Cardiac septum (tissue), 1 donor: ENCODE data around the gene APOD. TPM values are rescaled to one million over a fixed set of nuclear protein-coding genes. Genes with fewer than 3 reads are reported as not detected.
A peak's percentile ranks its signal among the peaks of the same experiment; 100 is the strongest.
"Not testable (repeated sequence)": the region's sequence is repeated elsewhere in the genome, so short reads cannot be mapped to it uniquely, and the experiment has no call there.

ENCODE experiments used
- DNase-seq: peaks from one replicate; pipeline ENCODE4 v3.0.0-alpha.2; 2020; ENCODE audit warnings: low spot score
- intact Hi-C: fragments of 100-400 bp; cut with DNase I; formaldehyde crosslinking; loops from one replicate; pipeline ENCODE4 v1.14.0; 2022
- total RNA-seq: library from RNA; stranded (reverse); fragmentation: NEBNext Ultra II Directional; extraction: Animal tissue kit (Norgen Biotek cat#: 25700); gene quantifications from one replicate; pipeline ENCODE4 v1.2.1, GENCODE V29; 2021
- donor health status: DM: no; HTN: no; CAD: no.

APOD gene
- total RNA-seq, 1 donor from 2014 or later, result 692 TPM

DNA sequence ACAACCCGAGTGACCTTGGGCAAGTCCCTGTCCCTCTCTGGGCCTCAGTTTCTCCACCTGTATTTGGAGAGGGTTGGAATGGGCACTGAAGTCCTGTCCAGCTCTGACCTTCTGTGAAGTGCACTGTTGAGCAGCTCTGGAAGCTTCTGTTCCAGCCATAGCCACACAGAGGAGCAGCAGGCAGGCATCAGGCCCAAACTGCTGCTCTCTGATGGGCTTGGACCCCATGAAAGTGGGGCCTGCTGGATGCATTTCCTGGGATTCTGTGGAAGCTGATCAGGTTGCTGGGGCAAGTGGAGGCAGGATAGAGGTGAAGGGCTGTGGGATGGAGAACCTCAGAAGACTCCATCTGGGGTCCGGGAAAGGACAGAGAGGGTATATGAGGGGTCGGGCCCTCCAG, 36.7 kb upstream of the APOD start:
- intact Hi-C loops, result loop anchor here (10.0 kb wide), 1 partner anchor 124 kb away; no protein-coding TSS in a partner anchor
- peak; percentile 70 for DNase-seq

DNA sequence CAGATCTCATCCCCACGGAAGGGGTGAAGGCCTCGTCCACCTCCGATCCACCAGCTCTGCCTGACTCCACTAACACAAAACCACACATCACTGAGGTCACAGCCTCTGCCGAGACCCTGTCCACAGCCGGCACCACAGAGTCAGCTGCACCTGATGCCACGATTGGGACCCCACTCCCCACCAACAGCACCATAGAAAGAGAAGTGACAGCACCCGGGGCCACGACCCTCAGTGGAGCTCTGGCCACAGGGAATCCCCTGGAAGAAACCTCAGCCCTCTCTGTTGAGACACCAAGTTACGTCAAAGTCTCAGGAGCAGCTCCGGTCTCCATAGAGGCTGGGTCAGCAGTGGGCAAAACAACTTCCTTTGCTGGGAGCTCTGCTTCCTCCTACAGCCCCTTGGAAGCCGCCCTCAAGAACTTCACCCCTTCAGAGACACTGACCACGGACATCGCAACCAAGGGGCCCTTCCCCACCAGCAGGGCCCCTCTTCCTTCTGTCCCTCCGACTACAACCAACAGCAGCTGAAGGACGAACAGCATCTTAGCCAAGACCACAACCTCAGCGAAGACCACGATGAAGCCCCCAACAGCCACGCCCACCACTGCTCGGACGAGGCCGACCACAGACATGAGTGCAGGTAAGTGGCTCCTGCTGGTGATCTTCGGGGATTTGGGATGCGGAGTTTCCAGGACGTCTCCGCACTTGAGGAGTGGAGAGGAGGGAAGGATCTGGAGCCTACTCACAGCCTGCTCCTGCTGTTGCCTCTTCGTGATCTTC, 36.0 kb upstream of the APOD start:
- intact Hi-C loops, result loop anchor here (10.0 kb wide), 1 partner anchor 125 kb away; no protein-coding TSS in a partner anchor
- peak; percentile 70 for DNase-seq

DNA sequence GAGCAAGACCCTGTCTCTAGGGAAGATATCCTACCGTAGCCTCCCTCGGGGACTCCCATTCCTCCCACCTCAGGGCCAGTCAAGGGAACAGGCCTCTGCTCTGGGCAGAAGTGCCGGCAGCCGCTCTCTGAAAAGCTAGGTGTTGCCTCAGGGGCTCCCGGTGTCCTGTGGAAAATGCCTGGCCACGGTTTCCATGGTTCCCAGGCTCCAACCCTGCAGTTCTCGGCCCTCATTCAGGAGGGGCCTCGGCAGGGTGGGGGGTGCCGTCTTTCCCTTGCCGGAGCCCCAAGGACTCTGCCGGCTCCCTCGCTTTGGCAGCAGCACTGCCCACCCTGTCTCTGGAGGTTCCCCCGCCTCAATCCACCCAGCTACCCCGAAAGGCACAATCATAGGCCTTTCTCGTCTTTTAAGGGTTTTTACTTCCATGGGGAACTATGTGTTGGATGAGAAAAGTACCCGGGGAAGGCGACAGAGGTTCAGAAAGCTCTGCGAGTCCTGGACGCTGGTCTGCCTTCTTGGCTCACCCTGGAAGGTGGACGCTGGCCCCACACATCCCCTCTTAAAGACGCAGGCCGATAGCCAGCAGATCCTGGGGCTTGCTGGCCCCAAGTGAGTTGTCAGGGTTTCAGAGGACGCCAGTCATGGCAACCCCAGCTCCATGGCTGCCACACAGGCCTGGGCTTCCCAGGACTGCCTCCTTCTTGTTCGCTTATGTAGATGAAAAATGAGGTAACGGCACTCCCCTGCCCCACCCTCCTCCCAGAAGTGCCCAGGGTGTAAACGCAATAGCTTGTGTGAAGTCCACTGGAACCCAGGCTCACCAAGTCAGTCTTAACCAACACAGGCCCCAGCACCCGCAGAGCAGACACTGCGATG, 34.3 kb upstream of the APOD start:
- peak; percentile 81 for DNase-seq
- intact Hi-C loops, result loop anchor here (2.0 kb wide), 1 partner anchor 103 kb away; the partner anchor contains the start of gene MUC20

DNA sequence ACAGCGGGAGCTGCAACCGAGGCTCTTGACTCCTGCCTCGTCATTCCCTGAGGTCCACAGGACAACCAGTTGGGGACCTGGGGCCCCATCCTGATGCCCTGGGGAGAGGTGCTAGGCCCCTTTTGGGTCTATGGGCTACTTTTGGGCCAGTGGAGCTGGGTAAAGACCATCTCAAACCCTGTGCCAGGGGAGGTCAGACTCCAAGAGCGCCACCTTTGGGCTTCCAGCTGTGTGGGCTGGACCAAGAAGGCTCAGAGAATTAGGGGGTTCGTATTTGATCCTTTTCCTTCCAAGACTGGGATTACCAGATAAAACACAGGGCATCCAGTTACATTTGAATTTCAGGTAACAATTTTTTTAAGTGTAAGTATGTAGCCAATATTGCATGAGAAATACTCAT, 33.4 kb upstream of the APOD start:
- intact Hi-C loops, result loop anchor here (2.0 kb wide), 1 partner anchor 104 kb away; the partner anchor contains the start of gene MUC20
- peak; percentile 38 for DNase-seq

DNA sequence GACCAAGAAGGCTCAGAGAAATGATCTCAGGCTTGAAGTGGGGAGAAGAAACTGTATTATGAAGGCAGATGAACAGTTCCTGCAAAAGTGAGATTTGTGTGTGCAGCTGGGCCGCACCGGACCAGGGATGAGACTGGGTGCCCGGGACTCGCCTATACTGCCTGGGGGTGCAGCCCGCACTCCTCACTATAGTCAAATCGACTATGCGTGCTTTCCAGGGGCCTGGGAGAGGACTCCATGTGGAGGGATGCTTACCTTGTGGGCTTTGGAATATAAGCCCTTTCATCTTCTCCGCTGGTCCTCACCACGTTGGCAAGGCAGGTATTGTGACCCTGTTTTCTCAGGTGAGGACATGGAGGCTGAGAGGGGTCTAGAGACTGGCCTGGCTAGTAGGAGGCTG, 32.9 kb upstream of the APOD start:
- intact Hi-C loops, result loop anchor here (2.0 kb wide), 1 partner anchor 104 kb away; the partner anchor contains the start of gene MUC20
- DNase-seq, result peak; percentile 62

DNA sequence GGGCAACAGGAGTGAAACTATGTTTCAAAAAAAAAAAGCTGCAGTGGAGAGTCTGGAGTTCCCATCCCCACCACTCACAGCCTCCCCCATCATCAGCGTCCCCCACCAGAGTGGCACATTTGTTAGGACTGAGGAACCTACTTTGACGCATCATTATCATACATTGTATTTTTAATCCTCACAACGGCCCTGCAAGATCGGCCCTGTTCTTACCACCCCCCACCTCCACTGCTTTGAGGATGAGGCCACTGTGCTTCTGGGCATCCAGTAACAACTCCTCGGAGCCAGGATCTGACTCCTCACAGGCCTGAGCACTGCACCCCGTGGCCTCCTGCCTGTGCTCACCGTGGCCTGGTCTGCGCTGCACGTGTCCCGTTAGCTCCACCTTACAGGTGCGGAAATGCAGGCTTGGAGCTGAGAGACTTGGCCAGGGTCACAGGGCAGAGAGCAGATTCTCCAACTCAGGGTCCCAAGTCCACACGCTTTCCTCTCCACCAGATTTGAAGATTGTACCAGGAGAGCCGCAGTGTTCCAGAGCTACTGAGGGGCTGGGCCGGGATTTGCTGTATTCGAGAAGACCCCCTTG, 32.3 kb upstream of the APOD start:
- intact Hi-C loops, result loop anchor here (2.0 kb wide), 1 partner anchor 105 kb away; the partner anchor contains the start of gene MUC20
- DNase-seq, result peak; percentile 72

DNA sequence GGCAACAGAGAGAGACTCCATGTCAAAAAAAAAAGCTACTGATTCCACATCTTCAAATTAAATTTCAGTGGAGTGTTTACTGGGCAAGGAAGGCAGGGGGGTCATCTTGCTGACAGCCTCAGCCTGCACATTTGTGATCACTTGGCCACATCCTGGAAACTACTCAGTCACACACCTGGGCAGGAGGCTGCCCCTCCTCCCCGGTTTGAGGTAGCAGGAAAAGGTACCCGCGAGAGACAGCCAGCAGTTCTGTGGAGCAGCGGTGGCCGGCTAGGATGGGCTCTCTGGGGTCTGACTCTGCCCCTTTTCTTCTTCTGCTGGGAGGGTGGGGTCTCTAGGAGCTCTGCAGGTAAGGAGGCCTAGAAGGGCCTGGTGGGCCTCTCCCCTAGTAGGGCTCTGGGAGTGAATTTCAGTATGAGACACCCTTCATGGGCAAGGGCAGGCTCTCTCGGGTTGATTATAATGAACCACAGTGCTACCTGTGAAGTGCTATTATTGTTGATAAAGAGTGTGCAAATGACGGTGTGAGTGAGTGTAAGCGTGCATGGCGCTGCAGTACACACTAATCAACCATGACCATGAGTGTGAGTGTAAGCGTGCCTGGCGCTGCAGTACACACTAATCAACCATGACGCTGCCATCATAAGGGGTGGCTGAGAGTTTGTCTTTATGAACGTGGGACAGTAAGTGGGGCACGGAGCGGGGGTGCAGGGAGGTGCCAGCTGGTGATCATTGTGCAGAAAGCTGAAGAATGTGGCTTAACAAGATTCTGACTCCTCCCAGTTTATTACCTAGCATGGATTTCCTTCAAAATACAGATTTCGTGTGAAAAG, 31.1 kb upstream of the APOD start:
- intact Hi-C loops, DNase-seq: not testable (repeated sequence)

DNA sequence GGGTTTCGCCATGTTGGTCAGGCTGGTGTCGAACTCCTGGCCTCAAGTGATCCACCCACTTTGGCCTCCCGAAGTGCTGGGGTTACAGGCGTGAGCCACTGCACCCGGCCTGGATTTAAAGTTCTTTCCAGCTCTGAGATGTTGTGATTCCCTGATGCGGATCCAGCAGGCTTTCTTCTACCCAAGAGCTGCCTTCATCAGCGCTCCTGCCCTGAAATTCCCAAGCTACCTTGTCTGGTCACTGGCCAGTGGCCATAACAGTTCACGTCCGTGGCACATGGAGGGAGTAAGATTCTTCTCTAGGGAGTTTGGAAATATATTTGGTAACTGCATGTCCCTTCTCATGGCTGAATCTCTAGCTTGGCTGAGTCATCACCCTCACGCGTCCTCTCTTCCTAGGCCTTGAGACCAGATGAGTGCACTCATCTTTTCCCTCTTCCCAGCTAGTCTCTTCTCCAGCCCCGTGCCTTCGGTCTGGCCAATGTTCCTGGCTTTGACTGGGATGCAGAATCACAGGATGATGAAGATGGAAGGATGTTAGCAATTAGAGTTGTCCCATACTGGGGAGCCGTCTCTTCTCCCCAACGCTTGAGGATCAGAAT, 29.8 kb upstream of the APOD start:
- intact Hi-C loops, result no loop called here
- DNase-seq, result no peak

DNA sequence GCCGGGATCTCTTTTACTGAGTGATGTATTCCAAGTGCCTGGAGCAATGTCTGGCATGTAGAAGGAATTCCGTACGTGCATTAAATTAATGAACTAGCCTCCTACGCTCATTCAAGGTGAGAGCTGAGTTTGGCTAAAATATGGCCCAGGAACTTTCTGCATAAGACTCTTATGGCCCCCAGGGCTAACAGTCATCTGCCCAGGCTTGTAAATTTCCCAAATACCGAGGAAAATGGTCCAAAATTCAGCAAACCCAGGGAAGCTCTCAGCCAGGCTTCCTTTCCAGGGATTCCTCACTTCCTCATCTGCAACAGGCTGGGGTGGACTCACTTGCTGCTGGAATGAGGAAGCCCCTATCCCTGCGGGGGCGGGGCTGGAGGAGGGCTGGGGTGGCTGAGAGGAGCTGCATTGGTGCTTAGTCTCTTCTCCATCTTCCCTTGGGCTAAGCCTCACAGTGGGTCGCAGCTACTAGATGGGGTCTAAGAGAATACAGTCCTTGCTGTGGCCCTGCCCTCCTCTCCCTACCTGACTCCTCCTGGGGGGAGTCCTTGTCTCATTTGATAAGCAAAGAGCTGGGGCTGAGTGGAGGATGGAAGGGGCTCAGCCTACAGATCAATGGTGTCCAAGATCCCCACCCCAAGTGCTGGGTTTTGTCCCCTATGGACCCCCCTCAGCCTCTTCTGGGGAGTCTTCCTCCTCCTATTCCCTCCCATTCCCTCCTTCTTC, 28.5 kb upstream of the APOD start:
- intact Hi-C loops, result no loop called here
- peak; percentile 24 for DNase-seq

DNA sequence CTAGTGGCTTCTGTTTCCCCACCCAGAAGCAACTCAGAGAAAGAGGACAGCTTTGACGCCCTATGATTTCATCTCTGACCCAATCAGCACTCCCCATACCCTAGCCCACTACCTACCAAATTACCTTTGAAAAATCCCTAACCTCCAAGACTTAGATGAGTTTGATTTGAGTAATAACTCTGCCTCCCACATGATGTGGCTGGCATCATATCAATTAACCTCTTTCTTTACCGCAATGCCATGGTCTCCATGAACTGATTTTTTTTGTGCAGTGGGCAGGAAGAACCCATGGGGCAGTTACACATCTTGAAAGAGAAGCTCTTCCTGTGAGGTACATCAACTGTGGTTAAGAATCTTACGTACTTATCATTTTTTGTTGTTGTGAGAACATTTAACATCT, 25.5 kb upstream of the APOD start:
- intact Hi-C loops, result no loop called here
- DNase-seq, result no peak

DNA sequence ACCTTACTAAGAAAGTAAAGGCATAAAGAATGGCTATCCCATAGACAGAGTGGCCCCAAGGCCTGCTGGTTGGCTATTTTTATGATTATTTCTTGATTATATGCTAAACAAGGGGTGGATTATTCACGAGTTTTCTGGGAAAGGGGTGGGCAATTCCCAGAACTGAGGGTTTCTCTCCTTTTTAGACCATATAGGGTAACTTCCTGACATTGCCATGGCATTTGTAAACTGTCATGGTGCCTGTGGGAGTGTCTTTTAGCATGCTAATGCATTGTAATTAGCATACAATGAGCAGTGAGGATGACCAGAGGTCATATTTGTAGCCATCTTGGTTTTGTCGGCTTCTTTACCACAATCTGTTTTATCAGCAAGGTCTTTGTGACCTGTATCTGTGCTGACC, 18.0 kb upstream of the APOD start:
- DNase-seq, intact Hi-C loops: not testable (repeated sequence)

DNA sequence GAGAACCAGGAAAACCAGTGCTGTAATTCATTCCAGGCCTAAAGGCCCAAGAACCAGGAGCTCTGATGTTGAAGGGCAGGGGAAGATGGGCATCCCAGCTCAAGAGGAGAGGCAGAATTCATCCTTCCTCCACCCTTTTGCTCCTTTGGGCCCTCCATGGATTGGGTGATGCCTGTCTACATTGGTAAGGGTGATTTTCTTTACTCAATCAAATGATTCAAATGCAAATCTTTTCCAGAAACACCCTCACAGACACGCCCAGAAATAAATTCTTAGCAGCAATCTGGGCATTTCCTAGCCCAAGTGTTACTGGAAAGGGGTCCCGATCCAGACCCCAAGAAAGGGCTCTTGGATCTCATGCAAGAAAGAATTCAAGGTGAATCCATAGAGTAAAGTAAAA, 17.6 kb upstream of the APOD start:
- intact Hi-C loops, result no loop called here
- DNase-seq, result no peak

DNA sequence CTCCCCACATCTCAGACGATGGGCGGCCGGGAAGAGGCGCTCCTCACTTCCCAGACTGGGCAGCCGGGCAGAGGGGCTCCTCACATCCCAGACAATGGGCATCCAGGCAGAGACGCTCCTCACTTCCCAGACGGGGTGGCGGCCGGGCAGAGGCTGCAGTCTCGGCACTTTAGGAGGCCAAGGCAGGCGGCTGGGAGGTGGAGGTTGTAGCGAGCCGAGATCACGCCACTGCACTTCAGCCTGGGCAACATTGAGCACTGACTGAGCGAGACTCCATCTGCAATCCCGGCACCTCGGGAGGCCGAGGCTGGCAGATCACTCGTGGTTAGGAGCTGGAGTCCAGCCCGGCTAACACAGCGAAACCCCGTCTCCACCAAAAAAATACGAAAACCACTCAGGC, 16.2 kb upstream of the APOD start:
- intact Hi-C loops, DNase-seq: not testable (repeated sequence)

DNA sequence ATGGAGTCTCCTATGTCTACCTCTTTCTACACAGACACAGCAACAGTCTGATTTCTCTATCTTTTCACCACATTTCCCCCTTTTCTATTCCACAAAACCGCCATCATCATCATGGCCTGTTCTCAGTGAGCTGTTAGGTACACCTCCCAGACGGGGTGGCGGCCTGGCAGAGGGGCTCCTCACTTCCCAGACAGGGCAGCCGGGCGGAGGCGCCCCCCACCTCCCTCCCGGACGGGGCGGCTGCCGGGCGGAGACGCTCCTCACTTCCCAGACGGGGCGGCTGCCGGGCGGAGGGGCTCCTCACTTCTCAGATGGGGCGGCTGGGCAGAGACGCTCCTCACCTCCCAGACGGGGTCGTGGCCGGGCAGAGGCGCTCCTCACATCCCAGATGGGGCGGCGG, 15.8 kb upstream of the APOD start:
- DNase-seq, intact Hi-C loops: not testable (repeated sequence)

DNA sequence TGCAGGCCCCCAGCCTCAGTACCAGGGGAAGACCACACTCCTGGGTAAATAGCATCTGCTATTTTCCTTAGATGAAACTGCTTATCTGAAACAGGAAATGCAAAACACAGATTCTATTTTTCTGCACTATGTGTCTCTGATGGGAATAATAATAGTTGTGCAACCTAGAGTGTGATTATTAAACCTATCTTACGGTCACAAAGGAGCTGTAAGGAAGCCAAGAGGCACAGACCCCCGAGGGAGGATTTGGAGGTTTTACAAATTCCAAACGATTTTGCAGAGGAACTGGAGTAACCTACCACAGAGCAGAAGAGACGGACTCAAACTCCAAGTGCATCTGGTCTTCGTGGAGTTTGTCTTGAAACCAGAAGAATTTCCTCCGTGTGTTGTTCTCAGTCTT, 14.1 kb upstream of the APOD start:
- intact Hi-C loops, result no loop called here
- no peak for DNase-seq

DNA sequence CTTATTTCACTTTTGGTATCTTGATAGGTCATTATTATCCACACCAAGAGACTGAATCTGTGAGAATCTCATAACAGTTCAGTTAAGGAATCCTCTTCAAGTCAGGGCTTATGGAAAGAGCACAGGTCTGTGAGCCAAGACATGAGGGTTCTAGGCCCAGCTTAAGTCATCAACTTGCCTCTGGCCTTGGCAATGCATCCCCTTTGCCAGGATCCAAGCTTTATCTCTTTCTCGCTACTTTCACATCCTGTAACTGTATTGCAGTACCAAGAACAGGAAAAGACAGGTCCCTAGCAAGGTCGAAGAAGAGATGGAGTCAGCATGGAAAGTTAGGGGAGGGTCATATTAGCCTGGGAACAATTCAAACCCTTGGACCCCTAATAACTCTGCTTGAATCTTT, 13.5 kb upstream of the APOD start:
- DNase-seq, result no peak
- intact Hi-C loops, result no loop called here

DNA sequence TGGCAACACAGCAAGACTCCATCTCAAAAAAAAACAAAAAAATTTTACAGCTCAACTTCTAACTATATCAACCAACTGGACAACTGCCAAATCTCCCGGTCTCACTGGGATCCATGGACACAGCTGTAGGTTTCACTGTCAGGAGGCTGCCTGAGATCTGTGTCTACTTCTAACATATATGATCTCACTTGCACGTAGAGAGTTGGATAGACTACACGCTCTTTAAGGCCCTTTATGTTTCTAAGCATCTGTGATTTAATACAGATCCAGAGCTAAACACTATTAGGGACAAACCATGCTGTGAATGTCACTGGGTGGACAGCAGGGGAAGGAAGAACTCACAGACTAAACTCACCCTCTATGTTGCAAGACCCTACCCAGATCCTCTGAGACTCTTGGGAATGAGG, 13.0 kb upstream of the APOD start:
- intact Hi-C loops, result no loop called here

More for the DNA sequence above, 13.0 kb upstream of the APOD start:
- no peak for DNase-seq
